ENCODE results near the gene TBCD. TPM values are rescaled to one million over a fixed set of nuclear protein-coding genes. Genes with fewer than 3 reads are reported as not detected.
A peak's percentile ranks its signal among the peaks of the same experiment; 100 is the strongest.

TBCD gene
- total and polyA plus RNA-seq, 12 donors, result 41.3 to 107 (median 52.4) TPM

DNA sequence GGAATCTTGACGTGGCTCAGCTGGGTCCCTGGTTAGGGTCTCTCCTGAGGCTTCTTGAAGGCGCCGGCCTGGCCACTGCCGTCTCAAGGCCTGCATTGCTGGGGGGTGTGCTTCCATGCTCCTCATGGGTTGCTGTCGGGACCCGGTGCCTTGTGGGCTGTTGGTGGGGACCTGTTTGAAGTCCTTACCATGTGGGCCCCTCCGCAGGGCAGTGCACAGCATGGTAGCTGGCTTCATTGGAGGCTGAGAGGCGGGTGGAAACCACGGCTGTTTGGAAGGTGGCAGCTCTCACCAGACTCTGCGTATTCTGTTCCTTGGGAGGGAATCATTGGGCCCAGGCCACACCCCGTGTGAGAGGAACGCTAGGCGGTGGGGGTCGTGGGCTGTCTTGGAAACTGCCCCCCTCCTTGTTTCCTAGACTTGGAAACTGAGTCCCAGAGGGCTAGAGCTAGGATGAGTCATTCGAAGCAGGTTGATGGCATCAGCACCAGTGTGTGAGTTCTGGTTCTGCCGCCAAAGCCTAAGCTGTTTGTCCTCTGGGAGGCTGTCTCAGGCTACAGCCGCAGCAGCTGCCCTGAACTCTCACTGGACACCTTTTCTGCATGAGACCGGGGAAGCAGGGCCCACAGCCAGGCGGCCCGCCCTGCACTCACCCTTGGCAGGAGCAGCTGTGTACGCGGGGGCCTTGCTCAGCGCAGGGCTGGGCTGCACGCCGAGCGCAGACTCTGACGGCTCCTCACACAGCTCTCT, 52.8 kb downstream of the TBCD start:
- intact Hi-C loops (cut with DNase I), result loop anchor here in 1 of 10 donors (5.0 kb wide), 1 partner anchor 38 kb away; the partner anchor contains the start of gene ZNF750

DNA sequence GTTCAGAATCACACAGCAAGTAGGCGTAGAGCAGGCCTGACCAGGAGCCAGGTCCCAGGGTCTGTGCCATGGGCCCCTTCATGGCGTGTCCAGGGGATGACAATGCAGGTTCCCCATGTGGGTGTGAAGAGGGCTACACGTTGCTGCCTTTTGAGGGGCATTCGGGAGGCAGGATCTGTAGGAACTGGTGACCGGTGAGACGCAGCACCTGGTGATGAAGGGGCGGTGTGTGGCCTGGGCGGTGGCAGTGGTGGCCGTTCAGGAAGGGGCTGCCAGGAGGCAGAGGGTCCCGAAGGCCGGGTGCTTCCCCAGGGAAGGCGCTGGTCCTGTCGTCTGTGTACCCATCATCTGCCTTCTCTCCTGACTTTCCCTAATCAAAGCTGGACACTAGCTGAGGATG, 53.4 kb downstream of the TBCD start:
- Histone ChIP-seq H3K27me3 (no peaks in the 10 kb centered on the region), H3K4me1 (peaks cover 13 to 57% (median 34%) of the 10 kb centered on the region in 9 donors), H3K36me3 (peaks cover 0 to 42% (median 0%) of the 10 kb centered on the region in 9 donors), H3K4me3 (no peak overlapping the region), H3K9me3 (no peaks in the 10 kb centered on the region), H3K27ac (peak overlapping the region in 9 of 10 donors; percentile 60 to 78 (median 73))
- DNase-seq (no peak), ATAC-seq (no peak)
- WGBS, 2 donors, result 78 to 82% methylated on average over 13 of the region's 13 CpGs
- no peak for TF ChIP-seq CTCF (IDR thresholded peaks at IDR 0.05)
- intact Hi-C loops (cut with DNase I), result loop anchor here in 1 of 10 donors (5.0 kb wide), 1 partner anchor 37 kb away; the partner anchor contains the start of gene ZNF750

More for the DNA sequence above, 52.8 kb downstream of the TBCD start:
- peak; percentile 76 to 84 for DNase-seq
- Histone ChIP-seq H3K27ac (peak overlapping the region; percentile 24 to 78 (median 71)), H3K27me3 (no peaks in the 10 kb centered on the region), H3K4me1 (peaks cover 13 to 57% (median 34%) of the 10 kb centered on the region in 9 donors), H3K4me3 (no peak overlapping the region), H3K9me3 (no peaks in the 10 kb centered on the region), H3K36me3 (peaks cover 0 to 44% (median 0%) of the 10 kb centered on the region in 9 donors)
- peak; percentile 88 to 92 (median 90) for ATAC-seq
- TF ChIP-seq CTCF (IDR thresholded peaks at IDR 0.05), result peak in 2 of 9 donors; percentile 14 to 19
- 58 to 68% methylated on average over 27 of the region's 27 CpGs for WGBS, 2 donors

GRCh38 chr17:82805823-82806222, 54.0 kb downstream of the TBCD start:
- DNase-seq (no peak), ATAC-seq (peak in 1 of 8 donors; percentile 6)
- no peak overlapping the region for H3K4me3 ChIP-seq
- H3K27ac ChIP-seq, result peak overlapping the region in 8 of 10 donors; percentile 60 to 78 (median 74)
- no peaks in the 10 kb centered on the region for H3K9me3 ChIP-seq
- TF ChIP-seq CTCF (IDR thresholded peaks at IDR 0.05), result no peak
- intact Hi-C loops (cut with DNase I), result loop anchor here in 2 of 10 donors (2.0 to 5.0 kb wide), 2 partner anchors 36 to 39 kb away; partner anchors contain the start of gene ZNF750 (in 1 of the 2)
- peaks cover 13 to 57% (median 34%) of the 10 kb centered on the region in 9 donors for H3K4me1 ChIP-seq
- 79 to 81% methylated on average over 19 of the region's 19 CpGs for WGBS, 2 donors
- peaks cover 0 to 42% (median 0%) of the 10 kb centered on the region in 9 donors for H3K36me3 ChIP-seq
- no peaks in the 10 kb centered on the region for H3K27me3 ChIP-seq

GRCh38 chr17:82806645-82807044, 54.8 kb downstream of the TBCD start:
- ATAC-seq (no peak), DNase-seq (no peak)
- Histone ChIP-seq H3K4me3 (peak overlapping the region in 1 of 10 donors; percentile 1), H3K4me1 (peaks cover 13 to 57% (median 34%) of the 10 kb centered on the region in 9 donors), H3K27ac (peak overlapping the region in 9 of 10 donors; percentile 46 to 78 (median 73)), H3K36me3 (peaks cover 0 to 46% (median 5%) of the 10 kb centered on the region in 9 donors), H3K27me3 (no peaks in the 10 kb centered on the region), H3K9me3 (no peaks in the 10 kb centered on the region)
- intact Hi-C loops (cut with DNase I), result loop anchor here in 2 of 10 donors (2.0 to 5.0 kb wide), 2 partner anchors 36 to 38 kb away; partner anchors contain the start of gene ZNF750 (in 1 of the 2)
- no peak for TF ChIP-seq CTCF (IDR thresholded peaks at IDR 0.05)
- WGBS, 2 donors, result 79 to 83% methylated on average over 21 of the region's 21 CpGs
